Posterior cingulate gyrus (tissue), 11 donors: ENCODE data around the gene TNS4.

ENCODE experiments used
- DNase-seq, 10 donors: peaks; one replicate each; pipeline versions ENCODE4 v3.0.0 to v3.0.0-alpha.2; 2020 to 2021; ENCODE audit warnings: mixed read lengths in 3 of 10
- intact Hi-C: fragments of 100-400 bp; cut with DNase I; formaldehyde crosslinking; loops from one replicate; pipeline ENCODE4 v1.15.1; 2023

The TNS4 gene

DNA sequence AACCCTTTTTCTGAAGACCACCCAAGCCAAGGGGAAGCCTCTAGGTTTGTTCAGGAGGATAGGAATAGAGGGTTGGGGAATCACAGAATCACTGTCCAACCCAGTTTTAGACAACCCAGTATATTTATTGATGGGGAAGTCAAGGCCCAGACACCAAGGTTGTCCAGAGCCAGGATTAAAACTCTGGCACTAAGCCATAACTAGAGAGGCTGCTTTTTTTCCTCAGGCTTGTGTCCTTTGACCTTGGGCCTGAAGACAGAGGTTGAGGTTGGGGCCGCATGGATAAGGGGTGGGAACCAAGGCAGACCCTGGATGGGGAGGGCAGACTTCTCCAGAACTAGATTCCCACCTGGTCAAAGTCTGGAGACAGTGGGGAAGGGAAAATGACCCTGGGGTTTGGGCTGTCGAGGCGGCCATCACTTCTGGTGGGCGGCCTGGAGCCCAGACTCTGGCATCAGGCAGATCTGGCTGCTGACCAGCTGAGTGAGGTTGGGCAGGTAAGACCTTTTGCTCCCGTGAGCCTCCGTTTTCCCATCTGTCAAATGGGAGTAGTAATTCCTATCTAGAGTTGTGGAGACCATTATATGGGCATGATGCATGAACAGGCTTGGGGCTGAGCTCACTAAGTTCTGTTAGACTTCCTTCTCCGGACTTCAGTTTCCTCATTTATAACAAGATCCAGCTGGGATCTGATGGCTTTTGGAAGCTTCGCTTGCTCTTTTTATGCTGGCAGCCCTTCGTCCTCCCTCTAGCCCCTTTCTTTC is 40.3 kb downstream of the TNS4 start:
- DNase-seq, result no peak

DNA sequence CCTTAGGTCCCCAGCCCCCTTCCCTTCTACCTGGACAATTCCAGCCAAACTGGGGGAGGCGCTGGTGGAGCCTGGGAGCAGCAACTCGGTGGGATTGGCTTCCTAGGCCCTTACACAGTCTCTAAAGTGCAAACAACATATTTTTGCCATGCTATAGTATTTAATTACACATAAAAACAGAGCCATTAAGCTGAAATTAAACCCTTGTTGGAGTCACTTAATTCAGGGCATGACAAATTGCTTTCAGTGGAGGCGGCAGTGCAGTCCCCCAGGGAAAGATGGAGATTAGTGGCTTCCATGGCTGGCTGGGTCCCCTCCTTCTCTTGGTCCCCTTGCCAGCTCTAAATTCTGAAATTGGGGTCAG is 40.8 kb downstream of the TNS4 start:
- intact Hi-C loops, result no loop called here
- DNase-seq, result no peak

More for the DNA sequence above, 40.3 kb downstream of the TNS4 start:
- intact Hi-C loops, result no loop called here

GRCh38 chr17:40459636-40460603 is 41.5 kb downstream of the TNS4 start:
- intact Hi-C loops, result no loop called here
- DNase-seq, result peak in 1 of 10 donors; percentile 15

DNA sequence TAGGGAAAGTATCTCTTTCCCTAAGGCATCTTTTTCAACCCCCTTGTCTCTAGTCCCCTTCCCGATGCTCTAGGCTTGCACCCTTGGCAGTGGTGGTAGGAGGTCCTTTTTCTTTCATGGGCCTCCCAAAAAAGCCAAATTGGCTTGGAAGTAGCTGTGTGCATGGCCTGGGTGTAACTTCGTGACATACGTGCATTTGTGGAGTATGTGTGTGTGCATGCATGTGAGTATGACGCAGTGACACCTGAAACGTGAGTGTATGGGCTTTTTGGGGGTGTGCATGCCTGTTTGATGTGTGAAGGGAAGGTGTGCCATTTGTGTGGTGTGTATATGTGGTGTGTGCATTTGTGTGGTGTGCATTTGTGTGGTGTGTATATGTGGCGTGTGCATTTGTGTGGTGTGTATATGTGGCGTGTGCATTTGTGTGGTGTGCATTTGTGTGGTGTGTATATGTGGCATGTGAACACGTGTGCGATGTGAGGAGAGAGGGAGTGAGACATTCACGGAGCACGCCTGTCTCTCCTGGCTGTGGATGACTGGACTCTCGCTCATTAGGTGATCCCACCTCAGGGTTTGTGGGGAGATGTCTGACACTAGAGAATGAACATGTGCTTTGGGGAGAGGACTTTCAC is 42.5 kb downstream of the TNS4 start:
- peak in 1 of 10 donors; percentile 9 for DNase-seq
- intact Hi-C loops, result no loop called here

DNA sequence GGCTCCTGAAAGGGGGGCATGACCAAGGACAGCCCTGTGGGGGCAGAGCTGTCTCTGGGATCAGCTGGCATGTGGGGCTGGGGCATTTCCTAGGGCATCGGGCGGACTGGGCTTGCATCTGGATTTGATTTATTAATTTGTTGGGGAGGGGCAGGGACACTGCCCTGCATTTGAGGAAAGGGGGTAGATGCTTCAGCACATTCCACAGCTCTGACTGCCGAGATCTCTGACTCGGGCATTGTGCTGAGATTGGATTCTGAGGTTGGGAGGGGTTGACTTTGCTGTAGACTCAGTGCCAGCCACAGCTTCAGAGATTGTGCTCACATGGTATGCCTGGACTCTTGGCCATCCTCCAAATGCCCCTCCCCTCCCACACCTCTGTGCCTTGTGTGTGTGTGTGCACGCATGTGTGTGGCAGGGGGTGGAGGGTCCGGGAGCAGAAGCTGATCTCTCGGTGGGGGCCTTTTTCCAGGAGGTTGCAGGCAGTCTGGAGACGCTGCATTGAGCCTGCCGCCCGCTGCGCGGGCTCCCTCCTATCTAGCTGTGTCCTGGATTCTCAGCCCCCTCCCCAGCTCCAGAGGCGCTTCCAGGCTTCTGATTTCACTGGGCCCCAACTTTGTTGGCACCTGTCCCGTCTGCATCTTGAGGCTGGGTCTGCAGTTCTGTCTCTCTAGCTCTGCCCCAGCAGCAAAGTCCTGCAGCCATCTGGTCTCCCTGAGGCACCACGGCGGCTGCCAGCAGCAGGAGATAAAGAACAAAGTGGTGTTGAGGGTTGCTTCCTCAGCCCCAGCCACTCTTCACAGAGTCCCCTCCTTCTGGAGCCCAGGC is 43.2 kb downstream of the TNS4 start:
- no peak for DNase-seq
- intact Hi-C loops, result no loop called here

DNA sequence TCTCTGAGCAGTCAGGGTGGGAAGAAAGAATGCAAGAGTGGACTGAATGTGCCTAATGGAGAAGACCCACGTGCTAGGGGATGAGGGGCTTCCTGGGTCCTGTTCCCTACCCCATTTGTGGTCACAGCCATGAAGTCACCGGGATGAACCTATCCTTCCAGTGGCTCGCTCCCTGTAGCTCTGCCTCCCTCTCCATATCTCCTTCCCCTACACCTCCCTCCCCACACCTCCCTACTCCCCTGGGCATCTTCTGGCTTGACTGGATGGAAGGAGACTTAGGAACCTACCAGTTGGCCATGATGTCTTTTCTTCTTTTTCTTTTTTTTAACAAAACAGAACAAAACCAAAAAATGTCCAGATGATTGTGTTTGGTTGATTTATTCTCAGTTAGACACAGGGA is 44.1 kb downstream of the TNS4 start:
- intact Hi-C loops, result no loop called here
- DNase-seq, result no peak

GRCh38 chr17:40456396-40456951 is 44.9 kb downstream of the TNS4 start:
- intact Hi-C loops, result no loop called here
- peak in 1 of 10 donors; percentile 69 for DNase-seq

DNA sequence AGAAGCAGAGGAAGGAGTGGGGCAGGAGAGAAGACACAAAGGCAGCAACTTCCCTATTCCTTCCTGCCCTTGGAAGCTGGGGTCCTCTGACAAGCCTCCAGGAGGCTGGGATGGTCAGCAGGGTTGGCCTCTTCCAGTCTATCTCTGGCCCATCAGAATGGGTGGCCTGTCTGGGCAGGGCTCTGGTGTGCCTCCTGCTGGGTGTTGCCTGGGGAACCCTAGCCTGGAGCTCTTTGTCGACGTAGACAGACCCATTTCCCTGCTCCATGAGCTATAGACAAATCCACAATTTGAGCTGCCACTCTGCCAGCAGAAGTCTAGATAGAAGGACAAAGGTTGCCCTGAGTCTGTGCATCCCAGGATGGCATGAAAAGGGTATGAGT is 46.8 kb downstream of the TNS4 start:
- intact Hi-C loops, result no loop called here
- peak in 1 of 10 donors; percentile 52 for DNase-seq

GRCh38 chr17:40453881-40454612 is 47.4 kb downstream of the TNS4 start:
- intact Hi-C loops, result no loop called here

DNA sequence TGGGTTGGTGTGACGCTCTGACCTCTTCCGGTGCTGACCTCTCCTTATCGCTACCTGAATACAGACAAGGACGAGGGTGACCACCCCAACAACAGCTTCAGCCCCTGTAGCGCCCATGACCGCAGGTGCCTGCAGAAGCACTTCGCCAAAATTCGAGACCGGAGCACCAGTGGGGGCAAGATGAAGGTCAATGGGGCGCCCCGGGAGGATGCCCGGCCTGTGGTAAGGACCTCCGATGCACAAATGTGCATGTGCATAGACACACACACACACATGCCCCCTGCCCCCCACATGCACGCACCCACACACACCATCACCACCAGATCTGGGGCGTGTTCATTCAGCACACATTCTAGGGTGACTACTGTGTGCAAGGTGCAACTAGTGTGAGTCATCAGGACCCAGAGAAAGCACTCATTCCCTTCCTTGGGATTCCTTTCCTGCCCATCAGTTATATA is 48.5 kb downstream of the TNS4 start:
- no peak for DNase-seq
- intact Hi-C loops, result no loop called here

More at GRCh38 chr17:40453881-40454612, 47.4 kb downstream of the TNS4 start:
- peak in 1 of 10 donors; percentile 71 for DNase-seq

DNA sequence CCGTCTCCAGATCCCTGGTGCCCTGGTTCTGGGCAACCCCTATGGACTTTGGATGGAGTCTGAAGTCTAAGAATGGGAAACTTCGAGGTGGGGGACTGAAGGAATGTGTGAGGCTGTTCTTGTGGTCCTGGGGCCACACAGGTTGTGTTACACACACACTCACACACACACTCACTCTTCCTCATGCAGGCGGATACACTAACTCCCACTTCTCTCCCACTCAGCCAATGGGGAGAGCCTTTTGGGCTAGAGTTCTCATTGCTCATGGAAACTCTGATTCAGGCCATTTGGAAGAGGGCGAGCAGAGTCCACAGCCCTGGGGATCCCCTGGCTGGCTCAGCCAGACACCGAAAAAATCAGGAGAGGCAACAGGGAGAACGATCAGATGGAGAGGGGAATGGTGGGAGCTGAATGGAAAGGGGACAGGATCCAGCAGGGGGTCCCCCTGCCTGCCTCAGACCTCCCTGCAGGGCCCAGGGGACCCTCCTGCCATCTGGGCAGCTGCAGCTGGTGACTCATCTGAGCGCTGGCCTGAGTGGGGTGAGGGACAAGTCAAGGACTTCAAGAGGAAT is 49.1 kb downstream of the TNS4 start:
- DNase-seq, result no peak

GRCh38 chr17:40451420-40451819 is 50.0 kb downstream of the TNS4 start:
- no peak for DNase-seq
- intact Hi-C loops, result no loop called here

More for the DNA sequence above, 49.1 kb downstream of the TNS4 start:
- intact Hi-C loops, result no loop called here

DNA sequence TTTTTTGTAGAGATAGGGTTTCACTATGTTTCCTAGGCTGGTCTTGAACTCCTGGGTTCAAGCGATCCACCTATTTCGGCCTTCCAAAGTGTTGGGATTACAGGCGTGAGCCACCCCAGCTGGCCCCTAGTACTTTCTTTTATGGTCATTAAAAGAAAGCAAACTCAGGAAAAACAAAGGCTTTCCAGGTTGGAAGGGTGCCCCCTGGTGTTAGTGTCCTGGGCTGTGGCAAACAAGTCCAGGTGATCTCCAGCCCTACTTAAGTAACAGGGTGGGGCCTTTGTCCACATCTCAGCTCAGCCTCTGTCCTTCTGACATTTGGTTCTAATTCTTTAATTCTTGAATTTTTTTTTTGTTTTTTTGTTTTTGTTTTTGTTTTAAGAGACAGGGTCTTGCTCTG is 51.2 kb downstream of the TNS4 start:
- intact Hi-C loops, result no loop called here

DNA sequence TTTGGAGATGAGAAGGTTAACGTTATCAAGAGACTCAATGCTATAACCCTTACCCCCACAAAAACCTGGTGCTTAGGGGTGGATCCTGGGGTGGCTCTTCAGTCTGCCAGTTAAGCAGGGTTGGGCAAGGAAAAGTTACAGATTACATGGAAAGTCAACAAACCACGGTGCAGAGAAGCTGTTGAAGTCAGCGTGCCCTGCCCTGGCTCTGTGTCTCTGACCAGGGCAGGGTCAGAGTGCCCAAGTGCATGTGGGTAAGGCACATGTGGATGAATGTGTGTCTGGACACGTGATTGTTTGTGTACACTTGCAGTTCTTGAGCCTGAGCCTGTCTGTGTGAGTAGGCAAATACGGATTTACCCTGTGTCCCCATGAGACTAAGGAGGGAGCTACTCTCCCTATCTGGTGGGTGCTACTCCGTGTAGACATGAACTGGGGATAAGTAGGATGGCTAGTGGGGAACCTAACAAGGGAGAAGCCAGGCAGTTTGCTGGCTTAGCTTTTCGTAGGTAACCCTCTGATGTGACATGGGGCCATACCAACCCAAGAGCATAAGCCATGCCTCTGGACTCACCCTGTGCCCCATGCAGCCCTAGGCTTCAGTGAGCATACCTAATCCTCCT is 52.7 kb downstream of the TNS4 start:
- intact Hi-C loops, result no loop called here

More for the DNA sequence above, 51.2 kb downstream of the TNS4 start:
- DNase-seq, result no peak

GRCh38 chr17:40448213-40448638 is 53.2 kb downstream of the TNS4 start:
- DNase-seq, result no peak
- intact Hi-C loops, result no loop called here

More for the DNA sequence above, 52.7 kb downstream of the TNS4 start:
- no peak for DNase-seq

- intact Hi-C loops, result no loop called here
- DNase-seq, result no peak
Observed at GRCh38 chr17:40447806-40448205, 53.6 kb downstream of the TNS4 start.

GRCh38 chr17:40447148-40447644 is 54.2 kb downstream of the TNS4 start:
- intact Hi-C loops, result no loop called here
- DNase-seq, result no peak
